HepG2 (cell line): ENCODE results near the gene PAIP2.

Experiments used
- ATF3 ChIP-seq: sonication (generic); formaldehyde crosslinking; IDR thresholded peaks from 2 replicates; pipeline ENCODE4 v1.4.0; 2020; ENCODE audit warnings: missing genetic modification reagents
- CREB1 ChIP-seq, 2 experiments: fragments of 450-650 bp in 1 of 2; IDR thresholded peaks; 2 replicates each; pipeline ENCODE4 v1.6.1; 2016 to 2017; ENCODE audit warnings: control low read depth in 1 of 2, mild to moderate bottlenecking in 1 of 2, missing compliant biosample characterization in 1 of 2, missing genetic modification characterization in 1 of 2
- CTCF ChIP-seq: sonication (generic); formaldehyde crosslinking; IDR thresholded peaks from 2 replicates; pipeline ENCODE4 v1.5.0; 2020; ENCODE audit warnings: mild to moderate bottlenecking, missing genetic modification reagents, moderate library complexity
- GABPA ChIP-seq, 2 experiments: IDR thresholded peaks; 2 replicates each; pipeline ENCODE4 v1.6.1; 2011 to 2016; ENCODE audit warnings: low read depth in 2 of 2, low read length in 1 of 2, missing biosample characterization in 1 of 2, missing genetic modification characterization in 1 of 2
- TCF7 ChIP-seq: sonication (generic); IDR thresholded peaks from 2 replicates; pipeline ENCODE4 v1.6.1; 2016; ENCODE audit warnings: antibody characterized with exemption, low read depth
- TF ChIP-seq, protein P1 (sequence below): sonication (generic); formaldehyde crosslinking; IDR thresholded peaks from 2 replicates; pipeline ENCODE4 v1.8.1; 2023; ENCODE audit warnings: missing genetic modification reagents, inconsistent platforms, borderline replicate concordance
- TF ChIP-seq, protein P2 (sequence below): sonication (generic); formaldehyde crosslinking; IDR thresholded peaks from 2 replicates; pipeline ENCODE4 v1.4.0; 2020; ENCODE audit warnings: mild to moderate bottlenecking, low read depth, missing genetic modification reagents

DNA sequence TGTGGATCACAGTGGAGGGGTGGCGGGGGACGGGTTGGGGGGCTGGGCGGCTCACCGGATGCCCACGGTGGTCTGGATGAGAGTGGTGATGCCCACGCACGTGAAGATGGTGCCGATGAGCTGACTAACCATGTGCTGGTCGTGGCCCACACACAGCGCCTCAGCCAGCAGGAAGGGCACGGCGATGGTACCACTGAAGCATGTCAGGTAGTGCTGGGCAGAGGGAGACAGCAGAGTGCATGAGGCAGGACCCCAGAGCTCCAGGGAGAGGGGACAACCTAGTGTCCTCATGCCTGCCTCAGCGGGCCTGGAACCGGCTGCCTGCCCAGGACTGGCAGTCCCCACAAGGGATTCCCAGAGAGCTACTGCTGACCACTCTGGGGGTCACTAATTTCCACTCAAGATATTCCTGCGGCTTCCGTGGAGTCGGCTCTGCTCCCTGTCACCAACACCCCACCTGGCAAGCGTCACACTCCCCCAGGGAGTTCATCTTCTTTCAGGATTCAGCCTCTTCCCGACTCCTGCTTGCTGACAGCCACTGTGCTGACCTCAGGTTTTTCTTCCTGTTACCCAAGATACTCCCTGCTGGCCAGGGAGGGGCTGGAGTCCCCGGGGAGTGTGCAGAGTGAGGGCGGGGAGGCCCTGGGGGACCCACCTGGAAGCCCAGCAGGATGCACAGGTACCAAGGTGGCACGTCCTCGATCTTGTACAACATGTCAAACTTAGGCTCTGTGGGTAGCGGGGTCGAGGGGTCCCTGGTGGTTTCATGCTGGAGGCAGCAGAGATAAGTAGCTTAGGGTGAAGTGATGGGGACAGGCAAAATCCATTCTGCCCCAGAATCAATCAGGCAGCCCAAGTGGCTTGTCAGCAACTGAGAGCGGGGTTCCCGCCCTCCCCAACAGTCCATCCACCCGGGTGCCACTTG is 40.4 kb downstream of the PAIP2 start:
- TF ChIP-seq CTCF (CRISPR knock-in tag) (no peak), TCF7 (no peak), ATF3 (CRISPR knock-in tag) (no peak), CREB1 (IDR thresholded peaks at IDR 0.05) (no peak), CREB1 (CRISPR knock-in tag; IDR thresholded peaks at IDR 0.05) (no peak), GABPA (IDR thresholded peaks at IDR 0.05; ENCODE audit: low read depth, low read length) (no peak), GABPA (CRISPR knock-in tag; IDR thresholded peaks at IDR 0.05; ENCODE audit: low read depth) (no peak)
- TF ChIP-seq, protein P1, sequence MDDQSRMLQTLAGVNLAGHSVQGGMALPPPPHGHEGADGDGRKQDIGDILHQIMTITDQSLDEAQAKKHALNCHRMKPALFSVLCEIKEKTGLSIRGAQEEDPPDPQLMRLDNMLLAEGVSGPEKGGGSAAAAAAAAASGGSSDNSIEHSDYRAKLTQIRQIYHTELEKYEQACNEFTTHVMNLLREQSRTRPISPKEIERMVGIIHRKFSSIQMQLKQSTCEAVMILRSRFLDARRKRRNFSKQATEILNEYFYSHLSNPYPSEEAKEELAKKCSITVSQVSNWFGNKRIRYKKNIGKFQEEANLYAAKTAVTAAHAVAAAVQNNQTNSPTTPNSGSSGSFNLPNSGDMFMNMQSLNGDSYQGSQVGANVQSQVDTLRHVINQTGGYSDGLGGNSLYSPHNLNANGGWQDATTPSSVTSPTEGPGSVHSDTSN (CRISPR knock-in tag) = no peak
- TF ChIP-seq, protein P2, sequence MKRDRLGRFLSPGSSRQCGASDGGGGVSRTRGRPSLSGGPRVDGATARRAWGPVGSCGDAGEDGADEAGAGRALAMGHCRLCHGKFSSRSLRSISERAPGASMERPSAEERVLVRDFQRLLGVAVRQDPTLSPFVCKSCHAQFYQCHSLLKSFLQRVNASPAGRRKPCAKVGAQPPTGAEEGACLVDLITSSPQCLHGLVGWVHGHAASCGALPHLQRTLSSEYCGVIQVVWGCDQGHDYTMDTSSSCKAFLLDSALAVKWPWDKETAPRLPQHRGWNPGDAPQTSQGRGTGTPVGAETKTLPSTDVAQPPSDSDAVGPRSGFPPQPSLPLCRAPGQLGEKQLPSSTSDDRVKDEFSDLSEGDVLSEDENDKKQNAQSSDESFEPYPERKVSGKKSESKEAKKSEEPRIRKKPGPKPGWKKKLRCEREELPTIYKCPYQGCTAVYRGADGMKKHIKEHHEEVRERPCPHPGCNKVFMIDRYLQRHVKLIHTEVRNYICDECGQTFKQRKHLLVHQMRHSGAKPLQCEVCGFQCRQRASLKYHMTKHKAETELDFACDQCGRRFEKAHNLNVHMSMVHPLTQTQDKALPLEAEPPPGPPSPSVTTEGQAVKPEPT = no peak
